SW 1271 (cell line): ENCODE results near the gene NSUN4.
"Not testable (repeated sequence)": the region's sequence is repeated elsewhere in the genome, so short reads cannot be mapped to it uniquely, and the experiment has no call there.

Source experiments
- DNase-seq, 2 experiments: peaks; one replicate each; lab custom pipeline; 2025; lab: John Stamatoyannopoulos, UW

The NSUN4 gene

DNA sequence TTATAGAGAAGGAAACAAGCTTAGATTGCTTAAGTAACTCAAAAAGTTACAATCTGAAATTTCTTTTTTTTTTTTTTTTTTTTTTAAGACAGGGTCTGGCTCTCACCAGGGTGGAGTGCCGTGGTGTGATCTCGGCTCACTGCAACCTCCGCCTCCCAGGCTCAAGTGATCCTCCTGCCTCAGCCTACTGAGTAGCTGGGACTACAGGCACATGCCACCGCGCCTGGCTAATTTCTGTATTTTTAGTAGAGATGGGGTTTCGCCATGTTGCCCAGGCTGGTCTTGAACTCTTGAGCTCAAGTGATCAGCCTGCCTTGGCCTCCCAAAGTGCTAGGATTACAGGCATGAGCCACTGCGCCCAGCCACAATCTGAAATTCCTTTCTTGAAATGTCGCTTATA is 27.1 kb downstream of the NSUN4 start:
- DNase-seq = not testable (repeated sequence)

- no peak for DNase-seq
These were observed 28.2 kb downstream of the NSUN4 start for GRCh38 chr1:46368791-46369190.

- DNase-seq = no peak
These were observed 29.1 kb downstream of the NSUN4 start for GRCh38 chr1:46369542-46370213.

DNA sequence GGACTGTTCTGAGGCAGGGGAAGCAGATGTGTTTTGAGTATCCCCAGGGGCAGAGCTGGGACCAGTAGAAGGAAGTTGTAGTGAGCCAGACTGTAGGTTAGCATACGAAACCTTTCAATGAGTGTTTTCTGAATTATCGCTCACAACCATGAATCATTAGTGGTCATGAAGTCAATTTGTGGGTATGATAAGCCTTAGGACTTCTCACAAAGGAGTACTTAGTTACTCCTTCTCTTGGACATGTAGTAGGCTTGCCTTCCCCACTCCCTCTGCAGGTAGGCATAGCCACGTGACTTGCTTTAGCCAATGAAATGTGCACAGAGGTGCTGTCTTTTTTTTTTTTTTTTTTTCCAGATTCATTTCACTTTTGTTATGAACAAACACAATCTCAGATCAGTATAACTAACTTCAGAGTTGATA is 29.6 kb downstream of the NSUN4 start:
- no peak for DNase-seq

DNA sequence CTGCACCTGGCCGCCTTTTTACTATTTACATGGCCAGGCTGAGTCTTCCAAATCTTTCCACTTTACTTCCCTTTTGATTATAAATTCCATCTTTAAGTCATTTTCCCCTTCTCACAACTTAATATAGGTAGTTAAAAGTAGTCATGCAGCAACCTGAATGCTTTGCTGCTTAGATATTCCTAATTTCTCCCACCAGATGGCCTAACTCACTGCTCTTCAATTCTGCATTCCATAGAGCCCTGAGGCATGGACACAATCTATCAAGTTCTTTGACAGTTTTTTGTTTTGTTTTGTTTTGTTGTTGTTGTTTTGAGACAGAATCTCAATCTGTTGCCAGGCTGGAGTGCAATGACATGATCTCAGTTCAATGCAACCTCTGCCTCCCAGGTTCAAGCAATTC is 31.8 kb downstream of the NSUN4 start:
- no peak for DNase-seq

GRCh38 chr1:46379996-46380395 is 39.4 kb downstream of the NSUN4 start:
- DNase-seq = no peak

DNA sequence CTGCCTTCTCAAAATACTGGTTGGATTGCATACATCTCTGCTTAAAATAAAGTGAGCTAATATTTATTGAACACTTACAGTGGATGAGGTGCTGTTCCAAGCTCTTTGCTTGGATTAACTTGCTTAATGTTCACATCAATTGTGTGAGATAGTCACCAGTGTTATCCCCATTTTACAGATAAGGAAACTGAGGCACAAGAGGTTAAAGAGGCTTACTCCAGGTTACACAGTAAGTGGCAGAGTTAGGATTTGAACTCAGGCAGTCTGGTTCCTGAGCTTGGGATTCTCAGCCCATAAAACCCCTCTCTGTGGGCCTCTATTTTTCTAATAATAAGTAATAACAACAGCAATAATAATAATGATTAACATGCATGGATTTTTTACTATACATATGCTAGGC is 39.9 kb downstream of the NSUN4 start:
- no peak for DNase-seq

- no peak for DNase-seq
These were observed 52.9 kb downstream of the NSUN4 start for GRCh38 chr1:46393510-46393909.

- DNase-seq = no peak
These were observed 53.7 kb downstream of the NSUN4 start, which contains the start of gene FAAH for GRCh38 chr1:46394108-46394871. Gene FAAH, plus strand, starts transcription at chr1:46394317. Its CDS starts 32 bp downstream, at chr1:46394349.

GRCh38 chr1:46394872-46395465 is 54.4 kb downstream of the NSUN4 start:
- no peak for DNase-seq

DNA sequence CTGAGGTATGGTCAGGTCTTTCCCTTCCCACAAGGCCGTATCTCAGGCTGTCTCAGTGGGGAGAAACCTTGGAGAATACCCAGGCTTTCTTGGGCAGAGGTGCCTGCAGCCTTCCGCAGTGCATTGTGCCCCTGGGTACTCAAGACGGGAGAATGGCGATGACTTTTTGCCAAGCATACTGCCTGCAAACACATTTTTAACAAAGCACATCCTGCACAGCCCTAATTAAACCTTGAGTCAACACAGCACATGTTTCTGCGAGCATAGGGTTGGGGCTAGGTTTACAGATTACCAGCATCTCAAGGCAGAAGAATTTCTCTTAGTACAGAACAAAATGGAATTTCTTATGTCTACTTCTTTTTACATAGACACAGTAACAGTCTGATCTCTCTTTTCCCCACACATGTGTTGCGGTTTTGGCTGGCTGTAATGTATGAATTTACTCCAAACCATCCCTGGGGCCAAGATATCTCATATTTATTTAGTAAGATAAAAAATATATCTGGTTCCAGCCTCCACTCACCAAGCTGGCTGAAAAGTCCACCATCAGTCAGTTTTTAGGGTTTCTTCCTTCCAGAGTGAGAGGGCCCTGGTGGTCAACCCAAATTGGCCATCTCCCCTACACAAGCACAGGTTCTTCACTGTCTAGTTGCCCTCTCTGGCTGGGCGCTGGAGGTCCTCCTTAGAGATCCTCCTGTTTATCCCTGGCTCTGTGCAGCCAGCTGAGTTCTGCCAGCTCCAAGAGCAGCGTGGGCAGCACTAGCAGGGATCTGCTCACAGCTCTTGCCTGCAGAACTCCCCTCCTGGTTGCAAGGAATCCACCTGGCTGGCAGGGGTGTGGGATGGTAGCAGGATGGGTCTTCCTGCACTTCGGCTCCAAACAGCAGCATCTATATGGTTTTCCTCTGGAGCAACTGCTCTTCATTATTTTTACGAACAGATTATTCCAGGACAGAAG is 56.1 kb downstream of the NSUN4 start:
- DNase-seq = no peak

GRCh38 chr1:46399307-46399706 is 58.7 kb downstream of the NSUN4 start:
- no peak for DNase-seq

DNA sequence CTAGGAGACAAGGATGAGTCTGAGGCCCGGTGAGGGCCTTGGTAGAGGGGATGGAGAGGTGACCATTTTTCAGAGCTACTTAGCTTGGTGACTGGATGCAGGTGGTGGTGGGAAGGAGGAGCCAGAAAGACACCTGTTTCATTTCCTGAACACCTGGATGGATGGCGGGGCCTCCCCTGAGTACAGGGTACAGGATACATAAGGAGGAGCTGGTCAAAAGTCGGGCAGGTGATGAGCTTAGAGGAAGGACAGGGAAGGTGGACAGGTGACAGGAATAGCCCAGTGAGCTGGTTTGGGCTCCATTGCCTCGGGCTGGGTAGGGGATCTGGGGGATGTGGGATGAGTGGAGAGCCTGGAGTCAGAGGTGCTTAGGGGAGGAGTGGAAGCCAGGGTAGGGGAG is 59.8 kb downstream of the NSUN4 start:
- DNase-seq = no peak

DNA sequence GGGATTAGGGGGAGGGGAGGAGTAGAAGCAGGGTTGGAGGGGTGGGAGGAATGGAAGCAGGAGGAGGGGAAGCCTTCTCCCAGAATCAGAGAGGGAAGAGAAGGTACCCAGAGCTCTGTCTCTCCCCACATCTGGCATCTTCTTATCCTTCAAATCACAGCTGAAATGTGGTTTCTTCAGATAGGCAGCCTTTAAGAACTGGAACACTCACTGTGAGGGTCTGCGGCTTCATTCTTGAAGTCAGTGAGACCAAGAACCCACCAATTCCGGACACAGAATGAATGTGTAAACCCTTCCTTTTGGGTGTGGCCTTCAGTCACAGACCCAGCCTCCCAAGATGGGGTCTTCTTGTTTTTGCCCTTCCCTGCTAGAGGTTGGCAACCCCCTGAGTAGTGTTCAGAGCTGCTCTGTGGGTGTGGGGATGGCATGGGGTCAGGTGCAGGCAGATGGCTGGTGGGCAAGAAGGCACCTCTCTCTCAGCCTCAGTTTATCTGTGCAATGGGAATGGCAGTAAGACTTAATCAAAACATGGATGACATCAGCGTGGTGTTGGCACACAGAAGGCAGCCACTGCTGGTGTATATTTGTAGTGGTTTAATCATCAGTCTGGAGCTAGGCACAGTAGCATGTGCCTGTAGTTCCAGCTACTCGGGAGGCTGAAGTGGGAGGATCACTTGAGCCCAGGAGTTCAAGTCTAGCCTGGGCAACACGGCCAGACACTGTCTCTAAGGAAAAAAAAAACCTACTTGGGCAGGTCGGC is 60.7 kb downstream of the NSUN4 start:
- DNase-seq = no peak

GRCh38 chr1:46401964-46402626 is 61.5 kb downstream of the NSUN4 start:
- DNase-seq = no peak

DNA sequence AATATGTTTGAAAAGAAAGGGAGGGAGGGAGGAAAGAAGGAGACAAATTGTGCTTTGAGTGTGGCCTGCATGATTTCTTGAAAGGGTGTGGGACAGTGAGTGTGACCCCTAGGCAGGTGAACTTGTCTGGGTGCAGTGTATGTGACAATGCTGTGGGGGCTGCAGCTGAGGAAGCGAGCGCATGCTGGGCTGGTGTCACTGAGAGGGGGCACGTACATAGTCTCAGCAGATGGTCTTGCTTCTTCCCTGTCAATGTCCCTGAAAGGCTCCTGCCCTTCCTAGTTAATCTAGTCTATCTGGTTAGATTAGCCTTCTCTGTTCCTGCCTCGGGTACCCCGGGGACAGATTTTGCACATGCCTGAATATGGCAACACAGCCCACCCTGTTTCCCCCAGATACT is 63.3 kb downstream of the NSUN4 start:
- no peak for DNase-seq

- DNase-seq = no peak
These were observed 64.0 kb downstream of the NSUN4 start for GRCh38 chr1:46404482-46405196.

DNA sequence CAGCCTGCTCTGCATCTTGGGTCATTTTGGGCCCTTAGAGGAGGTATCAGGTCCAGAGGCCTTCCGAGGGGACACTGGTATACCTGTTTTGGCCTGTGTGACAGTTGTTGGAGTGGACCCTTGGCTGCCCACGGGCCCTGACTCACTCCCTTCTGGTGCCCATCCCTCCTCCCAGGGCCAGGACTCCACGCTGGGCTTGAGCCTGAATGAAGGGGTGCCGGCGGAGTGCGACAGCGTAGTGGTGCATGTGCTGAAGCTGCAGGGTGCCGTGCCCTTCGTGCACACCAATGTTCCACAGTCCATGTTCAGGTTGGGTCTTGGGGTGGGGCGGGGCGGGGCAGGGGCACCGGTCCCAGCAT is 64.6 kb downstream of the NSUN4 start:
- no peak for DNase-seq

DNA sequence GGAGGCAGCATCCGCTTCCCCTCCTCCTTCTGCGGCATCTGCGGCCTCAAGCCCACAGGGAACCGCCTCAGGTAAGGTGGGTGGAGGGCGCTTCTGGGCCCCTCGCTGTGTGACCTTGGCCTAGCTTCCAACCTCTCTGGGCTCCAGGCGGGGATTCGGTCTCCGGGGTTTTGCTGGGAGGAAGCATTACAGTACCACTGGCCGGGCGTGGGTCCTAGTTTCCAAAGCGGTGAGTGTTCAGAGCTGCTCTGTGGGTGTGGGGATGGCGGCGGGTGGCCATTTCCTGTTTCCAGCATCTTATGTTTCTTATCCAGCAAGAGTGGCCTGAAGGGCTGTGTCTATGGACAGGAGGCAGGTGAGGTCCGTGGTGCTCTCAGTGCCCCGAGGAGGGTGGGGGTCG is 65.1 kb downstream of the NSUN4 start:
- DNase-seq = no peak
